HG02970 (cell line): Measurements from ENCODE around the gene TTC36.
"Not testable (repeated sequence)": the region's sequence is repeated elsewhere in the genome, so short reads cannot be mapped to it uniquely, and the experiment has no call there.

Experiments used
- ATAC-seq: cut with Tn5 transposase; IDR thresholded peaks from one replicate; pipeline ENCODE4 v1.9.1; 2021; ENCODE audit warnings: mild to moderate bottlenecking, moderate library complexity, moderate number of reproducible peaks; ENCODE audit not compliant: unreplicated experiment, low FRiP score

The TTC36 gene

GRCh38 chr11:118574636-118575035 lies 47.4 kb downstream of the TTC36 start:
- ATAC-seq, result no peak

- not testable (repeated sequence) for ATAC-seq
Measured at GRCh38 chr11:118577995-118578394, 50.7 kb downstream of the TTC36 start.
